Myocyte (in vitro differentiated cells): ENCODE measurements around the gene TRPV5. TPM values are rescaled to one million over a fixed set of nuclear protein-coding genes. Genes with fewer than 3 reads are reported as not detected.

Experiments
- DNase-seq: peaks from one replicate; pipeline ENCODE4 v3.0.0-alpha.2; 2012; ENCODE audit warnings: low read depth
- total RNA-seq: library from RNA; depleted of rRNA; stranded (reverse); fragments of >200 nt; gene quantifications from 2 replicates; pipeline ENCODE4 v1.2.3, GENCODE V29; 2014

Gene TRPV5
- total RNA-seq, 1 donor from 2014 or later, result not detected

DNA sequence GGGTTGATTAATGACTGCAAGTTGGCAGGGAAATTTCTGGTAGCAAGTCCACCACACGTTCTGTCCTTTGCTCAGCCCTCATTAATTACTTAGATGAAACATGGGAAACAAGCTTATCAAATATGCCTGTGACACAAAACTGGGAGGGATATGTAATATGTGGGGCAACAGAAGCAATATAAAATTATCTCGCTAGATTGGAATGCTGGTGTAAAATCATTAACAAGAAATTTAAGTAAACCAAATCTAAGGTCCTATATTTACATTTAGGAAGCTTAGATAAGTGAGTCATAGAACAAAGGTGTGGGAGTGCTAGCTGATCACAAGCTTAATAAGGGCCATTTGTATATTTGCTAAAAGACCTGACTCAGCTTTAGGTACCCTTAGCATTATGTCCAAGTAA is 23.5 kb downstream of the TRPV5 start:
- no peak for DNase-seq

DNA sequence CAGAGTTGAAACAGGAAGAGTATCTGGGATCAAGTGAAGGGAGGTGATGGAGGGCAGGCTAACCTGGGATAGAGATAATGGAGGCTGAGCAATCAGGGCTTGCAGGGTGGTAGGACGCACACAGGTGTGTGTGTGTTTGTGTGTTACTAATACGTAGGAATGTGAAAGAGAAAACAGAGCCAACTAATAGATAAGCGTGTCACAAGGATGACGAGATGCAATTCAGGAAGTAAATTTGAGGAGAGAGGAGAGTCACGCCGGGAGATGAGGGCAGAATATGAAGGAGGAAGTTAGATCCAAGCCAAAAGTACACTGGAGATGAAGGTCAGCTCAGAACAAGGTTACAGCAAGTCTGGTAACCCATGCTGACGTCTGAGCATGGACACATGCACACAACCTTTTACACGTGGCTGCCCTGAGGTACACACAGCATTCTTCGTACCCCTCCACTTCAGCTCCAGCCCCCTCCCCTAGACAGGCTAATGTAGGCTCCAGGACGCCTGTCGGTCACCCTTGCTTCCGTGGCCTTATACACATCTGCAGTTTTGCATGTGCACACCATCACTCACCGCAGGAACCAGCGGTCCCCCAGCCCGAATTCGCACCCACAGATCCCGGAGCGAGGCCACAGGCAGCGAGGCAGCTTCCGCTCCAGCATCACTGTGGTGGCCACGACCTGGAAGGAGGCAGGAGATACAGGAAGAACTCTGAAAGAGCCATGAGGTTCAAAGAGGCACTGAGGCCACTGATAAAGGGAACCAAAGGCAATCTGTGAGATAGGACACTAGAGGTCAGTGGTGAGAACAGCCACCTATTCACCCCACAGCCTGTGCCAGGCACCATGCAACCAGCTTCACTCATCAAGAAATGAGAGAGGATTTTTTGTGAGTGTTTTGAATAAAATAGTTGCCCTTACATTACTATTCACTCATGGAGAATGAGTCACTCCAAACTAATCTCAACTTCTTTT is 24.3 kb downstream of the TRPV5 start:
- peak; percentile 25 for DNase-seq

DNA sequence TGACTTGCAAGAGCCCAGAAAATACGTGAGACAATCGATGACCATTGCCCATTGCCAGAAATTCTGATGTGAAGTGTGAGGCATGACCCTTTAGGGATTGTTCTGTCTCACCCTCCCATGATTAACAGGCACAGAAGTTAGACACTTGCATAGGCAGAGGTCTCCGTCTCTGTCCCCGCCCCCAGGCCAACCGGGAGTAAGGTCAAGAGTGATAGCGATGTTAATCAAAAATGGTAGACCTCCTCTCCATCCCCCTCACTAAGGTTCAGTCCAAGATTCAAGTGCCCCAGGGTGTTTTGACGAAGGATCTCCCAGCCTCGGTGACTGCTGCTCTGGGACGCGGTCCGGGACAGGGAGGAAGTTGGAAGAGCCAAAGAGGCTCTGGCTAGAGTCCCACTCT is 25.3 kb downstream of the TRPV5 start:
- no peak for DNase-seq

DNA sequence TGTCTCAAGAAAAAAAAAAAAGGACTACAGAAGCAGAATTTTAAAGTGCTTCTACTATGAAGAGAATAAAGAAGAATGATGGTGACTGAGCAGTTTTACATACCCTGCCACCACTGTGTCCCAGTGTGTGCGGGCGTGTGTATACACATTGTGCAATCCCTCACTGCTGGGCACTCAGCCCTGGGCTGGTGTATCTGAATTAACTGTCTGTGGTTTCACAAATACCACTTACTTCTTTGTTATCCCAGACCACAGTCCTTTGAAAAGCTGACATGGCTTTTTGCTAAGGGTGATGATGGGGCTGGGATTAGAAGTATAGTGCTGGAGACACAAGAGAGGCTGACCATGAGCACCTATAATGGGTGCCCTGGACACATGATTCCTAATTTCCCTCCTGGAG is 26.9 kb downstream of the TRPV5 start:
- DNase-seq, result no peak

DNA sequence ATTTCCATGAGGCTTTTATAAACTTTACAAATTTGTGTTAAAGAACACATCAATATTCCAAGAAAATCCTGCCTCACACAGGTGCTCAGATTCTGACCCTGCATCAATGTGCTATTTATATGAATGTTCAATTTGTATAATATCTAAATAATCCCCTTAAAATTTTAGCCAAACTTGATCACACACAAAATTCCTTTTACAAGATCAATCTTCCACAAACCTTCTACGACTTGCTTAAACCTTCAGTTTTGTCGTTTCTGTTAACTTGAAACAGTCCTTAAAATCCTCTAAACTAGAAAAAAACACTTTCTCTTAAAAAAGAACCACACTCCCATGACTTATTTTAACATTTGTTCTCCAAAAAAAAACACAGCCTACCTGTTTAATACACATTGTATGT is 27.8 kb downstream of the TRPV5 start:
- no peak for DNase-seq

DNA sequence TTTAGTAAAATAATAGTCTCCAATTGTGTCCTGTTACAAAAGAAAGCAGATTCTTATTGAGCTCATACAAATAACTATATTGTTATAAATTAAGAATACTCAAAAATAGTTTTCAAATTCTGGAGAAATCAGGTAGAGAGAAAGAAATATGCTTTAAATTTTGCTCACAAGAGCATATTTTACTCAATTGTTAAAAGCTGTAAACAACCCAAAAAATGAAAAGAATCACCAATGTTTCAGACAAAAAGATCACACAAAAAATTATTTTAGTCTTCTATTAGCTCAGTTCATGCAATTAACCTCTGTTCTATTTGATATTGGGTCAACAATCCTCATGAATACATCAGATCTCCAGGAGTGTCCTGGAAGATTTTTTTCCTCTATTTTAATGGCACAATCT is 29.4 kb downstream of the TRPV5 start:
- no peak for DNase-seq

DNA sequence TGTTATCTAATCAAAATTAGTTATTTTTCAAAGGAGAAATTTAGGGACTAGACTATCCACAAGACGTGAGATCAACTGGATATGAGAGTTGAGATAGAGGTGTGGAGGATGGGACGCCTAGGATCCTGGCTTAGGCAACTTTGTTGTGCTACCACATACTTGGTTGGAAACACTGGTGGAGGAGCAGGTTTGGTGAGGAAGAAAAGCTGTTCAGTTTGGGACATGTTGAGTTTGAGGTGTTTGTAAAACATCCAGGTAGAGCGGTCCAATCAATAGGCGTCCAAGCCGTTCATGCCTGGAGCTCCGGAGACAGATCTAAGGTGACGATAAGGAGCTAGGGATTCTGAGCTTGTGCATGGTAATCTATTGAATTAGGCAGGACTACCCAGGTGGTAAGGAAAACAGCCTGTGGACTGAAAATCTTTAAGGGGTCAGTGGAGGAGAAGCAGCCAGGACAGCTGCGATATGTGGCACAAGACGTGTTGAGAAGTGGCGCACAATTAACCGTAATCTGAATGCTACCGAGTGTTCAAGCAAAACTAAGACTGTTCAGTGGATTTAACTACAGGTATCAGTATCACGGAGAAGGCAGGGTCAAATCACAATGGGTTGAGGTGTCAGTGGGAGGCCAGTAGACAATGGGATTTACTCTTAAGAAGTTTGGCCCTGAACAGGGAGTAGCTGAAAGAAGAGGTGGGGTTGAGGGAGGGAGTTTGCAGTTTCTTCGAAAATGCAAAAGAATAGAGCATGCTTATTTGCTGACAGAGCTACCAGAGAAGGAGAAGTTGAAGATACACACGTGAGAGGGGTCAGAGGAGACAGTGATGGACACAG is 31.9 kb downstream of the TRPV5 start:
- DNase-seq, result no peak

DNA sequence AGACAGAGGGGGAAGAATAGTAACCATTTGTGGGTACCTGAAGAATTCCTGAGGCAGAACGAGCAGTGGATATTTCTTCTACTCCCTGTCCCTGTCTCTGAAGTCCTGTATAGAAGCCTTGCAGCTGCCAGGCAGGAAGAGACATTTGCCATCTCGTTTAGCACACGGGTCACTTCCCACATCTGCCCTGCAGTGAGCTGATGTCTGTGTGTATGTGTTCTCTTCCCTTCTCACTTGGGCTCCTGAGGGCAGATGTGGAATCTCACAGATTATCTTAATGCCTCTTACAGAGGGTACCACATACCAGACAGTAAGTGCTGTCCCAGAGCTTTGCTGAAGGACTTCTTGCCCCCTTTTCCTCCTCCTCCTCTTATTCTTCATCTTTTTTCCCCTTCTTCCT is 33.9 kb downstream of the TRPV5 start:
- no peak for DNase-seq

DNA sequence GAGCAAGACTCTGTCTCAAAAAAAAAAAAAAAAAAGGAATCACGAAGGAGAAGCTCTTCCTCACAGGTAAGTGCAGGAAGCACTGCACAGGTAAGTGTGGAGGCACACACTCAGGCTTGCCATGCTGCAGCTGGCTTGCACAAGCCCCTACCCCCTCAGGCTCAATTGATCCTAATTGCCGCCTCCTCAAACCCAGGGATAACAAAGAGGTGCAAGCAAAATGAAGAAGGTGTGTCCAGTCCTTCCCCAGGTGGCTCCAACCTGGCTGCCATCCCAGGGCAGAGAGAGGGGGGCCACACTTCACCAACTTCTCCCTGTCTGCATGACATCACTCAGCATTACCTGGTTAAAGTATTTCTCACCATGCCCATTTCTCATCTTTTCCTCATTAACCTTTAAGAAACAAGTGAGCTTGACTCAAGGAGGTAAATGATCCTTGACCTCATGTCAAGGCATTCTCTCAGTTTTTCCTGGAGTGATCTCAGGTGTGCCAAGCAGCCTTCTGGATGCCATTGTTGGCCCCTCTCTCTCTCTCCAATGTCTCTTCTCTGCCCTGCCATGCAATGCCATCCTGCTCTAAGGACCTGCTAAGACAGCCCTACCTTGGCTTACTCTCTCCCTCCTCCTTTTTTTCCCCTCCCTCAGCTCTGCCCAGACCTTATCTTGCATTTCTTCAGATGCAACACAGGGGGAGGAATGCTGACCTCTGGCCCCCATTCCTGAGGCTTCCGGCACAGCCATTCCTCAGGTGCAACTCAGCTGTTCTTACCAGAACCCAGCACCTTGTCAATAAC is 35.0 kb downstream of the TRPV5 start:
- DNase-seq, result no peak

DNA sequence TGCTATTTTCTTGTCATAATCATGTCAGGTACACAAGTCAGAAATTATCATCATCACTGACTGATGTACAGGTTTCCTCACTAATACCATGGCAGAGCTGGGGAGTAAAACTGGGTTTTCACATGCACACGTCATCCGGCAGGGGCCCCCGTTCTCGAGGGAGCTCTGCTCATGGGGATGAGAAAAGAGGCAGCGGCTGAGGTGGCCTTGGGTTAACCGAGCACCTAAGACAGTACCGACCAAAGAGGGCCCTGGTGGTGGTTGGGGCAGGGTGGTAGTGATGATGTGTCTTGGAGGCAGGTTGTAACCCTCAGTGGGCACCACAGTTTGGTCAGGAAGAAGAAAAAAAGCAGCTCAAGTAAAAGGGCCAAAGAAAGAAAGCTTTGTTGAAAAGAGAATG is 35.9 kb downstream of the TRPV5 start:
- DNase-seq, result no peak

DNA sequence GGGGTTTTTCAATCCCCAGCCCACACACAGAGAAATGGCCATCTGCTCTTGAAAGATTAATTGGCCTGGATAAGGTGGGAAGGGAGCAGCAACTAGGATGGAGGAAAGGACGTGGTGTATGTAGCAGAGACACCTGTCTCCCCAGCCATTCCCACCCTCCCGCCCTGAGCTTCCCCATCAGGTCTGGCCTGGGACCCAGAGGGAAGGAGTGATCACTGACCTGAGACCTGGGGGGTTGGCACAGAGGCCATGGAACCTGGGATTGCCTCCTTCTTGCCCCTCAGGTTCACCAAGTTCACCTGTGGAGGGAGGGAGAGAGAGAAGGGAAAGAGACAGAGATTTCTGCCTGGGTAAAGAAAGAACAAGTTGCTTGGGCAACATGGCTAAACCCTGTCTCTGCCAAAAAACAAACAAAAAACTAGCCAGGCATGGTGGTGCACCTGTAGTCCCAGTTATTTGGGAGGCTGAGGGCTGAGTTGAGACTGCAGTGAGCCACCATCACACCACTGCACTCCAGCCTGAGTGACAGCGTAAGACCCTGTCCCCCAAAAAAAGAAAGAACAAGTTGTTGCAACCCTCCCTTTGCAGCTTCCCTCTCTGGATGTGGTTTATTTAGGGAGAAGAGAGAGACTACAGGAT is 36.7 kb downstream of the TRPV5 start:
- no peak for DNase-seq

DNA sequence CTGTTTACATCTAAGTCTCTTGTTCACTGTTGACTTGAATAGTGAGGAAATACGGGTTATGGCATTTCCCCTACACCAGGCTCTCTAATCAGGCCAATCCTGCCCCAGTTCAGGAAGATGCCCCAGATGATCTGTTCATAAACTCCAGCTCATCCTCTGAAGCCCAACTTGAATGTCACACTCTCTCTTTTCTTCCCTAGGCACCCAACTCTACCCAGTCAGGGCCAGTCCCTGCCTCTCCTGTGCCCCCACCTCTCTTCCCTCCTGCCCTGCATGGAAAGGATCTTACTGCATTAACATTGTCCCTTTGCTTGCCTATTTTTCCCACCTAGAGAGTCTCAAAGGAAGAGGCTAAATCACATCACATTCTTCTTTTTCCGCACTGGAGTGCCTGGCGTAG is 37.4 kb downstream of the TRPV5 start:
- no peak for DNase-seq

DNA sequence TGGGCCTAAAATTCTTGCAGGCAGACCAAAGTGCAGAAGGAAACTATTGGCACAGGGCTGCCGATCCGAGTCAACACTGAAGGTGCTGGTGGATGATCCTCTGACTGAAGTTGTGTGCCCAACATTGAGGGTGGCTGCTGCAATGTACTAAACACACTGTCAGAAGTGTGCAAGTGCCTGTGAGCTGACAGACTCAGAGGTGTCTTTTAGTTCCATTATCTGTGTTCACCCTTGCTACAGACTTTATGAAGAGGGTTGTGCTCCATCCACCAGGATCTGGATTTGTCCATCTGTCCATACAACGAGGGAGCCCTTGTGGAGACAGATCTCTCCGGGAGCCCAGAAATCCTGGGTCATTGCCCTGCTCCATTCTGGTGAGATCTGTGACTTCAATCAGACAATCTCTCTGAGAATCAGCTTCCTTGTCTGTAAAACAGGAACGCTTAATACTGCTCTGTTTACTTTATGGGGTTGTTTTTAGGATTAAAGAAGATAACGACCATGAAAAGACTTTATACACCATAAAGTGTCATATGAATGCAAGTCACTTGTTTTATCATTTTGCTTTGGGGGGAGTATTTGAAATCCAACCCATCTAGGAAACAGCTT is 38.5 kb downstream of the TRPV5 start:
- no peak for DNase-seq

DNA sequence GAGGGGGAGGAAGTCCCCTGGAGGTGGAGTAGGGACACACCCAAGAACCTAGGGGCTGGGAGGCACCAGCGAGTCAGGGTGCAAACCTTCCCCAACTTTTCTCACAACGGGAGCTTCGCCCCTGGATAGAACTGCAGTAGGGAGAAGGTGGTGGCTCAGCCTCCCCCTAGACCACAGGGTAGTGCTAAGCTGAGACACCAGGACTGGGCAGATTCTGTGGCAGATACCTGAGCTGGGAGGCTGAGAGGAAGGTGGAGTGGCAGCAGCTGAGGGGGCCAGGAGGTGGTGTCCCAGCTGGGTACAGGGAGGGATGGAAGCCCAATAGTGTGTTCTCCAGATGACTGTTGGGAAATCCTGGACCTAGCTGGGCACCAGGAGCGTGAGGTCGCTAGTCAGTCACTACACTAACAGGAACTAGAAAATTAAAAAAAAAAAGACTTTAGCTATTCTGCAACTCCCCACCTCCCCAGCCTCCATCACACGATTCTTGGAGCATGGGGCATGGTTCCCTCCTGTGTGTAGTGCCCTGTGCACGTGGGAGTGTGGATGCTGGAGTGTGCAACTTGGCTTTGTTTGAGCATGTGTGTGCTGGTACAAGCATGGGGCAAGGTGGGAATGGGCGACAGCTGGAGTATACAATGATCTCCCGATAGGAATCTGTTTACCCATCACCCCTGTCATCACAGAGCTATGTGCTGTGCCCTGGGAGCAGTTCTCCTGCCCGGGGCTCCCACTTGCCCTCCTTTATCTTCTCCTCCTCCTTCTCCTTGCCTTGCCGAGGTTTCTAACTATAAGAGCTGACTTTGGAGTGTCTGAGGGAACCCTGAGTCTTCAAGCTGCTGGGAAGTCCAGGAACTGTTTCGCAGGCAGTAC is 39.2 kb downstream of the TRPV5 start:
- no peak for DNase-seq

DNA sequence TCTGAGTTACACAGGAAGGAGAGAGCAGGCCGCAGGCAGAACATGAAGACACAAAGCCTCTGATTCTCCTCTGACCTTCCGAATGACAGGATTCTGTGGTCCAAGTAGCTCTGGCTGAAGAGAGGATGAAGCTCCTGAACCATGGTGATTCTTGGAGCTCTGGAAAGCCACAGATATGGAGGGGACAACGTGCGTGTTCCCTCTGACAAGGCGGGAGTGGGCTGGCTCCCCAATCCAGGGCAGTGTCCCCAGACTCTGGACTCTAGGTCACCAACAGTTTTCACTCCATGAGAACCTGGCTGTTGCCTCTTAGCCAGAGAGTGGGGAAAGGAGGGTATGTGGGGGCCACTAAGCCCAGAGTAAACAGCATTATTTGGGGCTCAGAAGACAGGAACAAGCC is 40.6 kb downstream of the TRPV5 start:
- no peak for DNase-seq

DNA sequence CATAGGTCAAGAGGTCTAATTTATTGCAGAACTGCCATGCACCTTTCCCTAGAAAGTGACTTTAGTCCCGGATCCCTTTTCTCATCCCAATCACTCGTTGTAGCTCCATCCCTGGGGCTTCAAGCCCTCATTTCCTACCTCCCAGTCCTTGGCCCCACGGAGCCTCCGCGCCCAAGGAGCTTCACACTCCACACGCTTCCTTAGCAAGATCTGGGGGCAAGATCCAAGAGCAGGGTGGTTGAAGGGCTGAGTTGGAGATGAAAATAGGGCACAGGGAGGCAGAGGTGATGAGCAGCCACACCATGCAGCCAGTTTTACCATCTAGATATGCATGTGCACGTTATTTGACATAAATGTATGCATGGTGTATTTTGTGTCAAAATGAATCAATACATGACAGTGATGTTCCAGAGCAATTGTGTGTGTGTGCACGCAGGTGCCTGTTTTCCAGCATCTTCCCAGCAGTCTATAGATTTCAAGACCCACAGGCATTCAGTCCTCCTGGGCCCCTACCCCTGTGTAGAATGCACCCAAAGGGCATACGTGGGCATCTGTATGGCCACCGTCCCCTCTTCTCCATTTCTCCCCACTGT is 42.0 kb downstream of the TRPV5 start:
- DNase-seq, result no peak

DNA sequence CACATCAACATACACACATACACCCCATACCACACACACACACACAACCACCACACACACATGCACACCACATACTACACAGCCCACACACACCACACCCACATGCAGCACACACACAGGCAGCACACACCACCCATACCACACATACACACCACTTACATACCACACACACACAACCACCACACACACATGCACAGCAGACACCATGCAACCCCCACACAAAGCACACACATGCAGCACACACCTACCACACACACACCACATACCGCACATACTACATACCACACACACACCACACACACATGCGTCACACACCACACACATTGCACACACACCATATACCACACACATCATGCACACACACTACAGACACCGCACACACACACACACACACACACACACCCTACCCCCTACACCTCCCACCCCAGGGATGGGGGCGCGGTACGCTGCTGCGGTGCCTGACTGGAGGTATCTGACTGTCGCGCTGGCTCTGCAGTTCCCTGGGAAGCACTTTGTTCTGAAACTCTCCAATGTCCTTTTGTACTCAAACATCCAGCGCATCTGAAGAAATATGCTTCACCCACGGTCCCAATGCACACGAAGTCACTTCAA is 42.6 kb downstream of the TRPV5 start:
- DNase-seq, result no peak

DNA sequence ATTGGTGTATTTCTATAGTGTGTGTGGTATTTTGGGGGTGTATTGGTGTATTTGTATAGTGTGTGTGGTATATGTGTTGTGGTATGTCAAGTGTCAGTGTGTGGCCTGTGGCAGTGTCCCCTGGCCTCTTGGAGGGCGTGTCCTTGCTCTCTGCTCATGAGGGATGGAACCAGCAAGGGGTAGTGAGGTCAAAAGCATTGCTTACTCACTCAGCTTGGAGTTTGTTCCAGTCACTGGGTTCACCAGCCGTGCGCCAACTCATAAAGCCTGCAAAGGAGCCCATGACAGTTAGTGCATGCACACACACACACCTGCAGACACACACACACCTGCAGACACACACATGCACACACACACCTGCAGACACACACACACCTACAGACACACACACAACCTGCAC is 43.7 kb downstream of the TRPV5 start:
- DNase-seq, result no peak
